Occipital lobe (tissue), 2 donors: ENCODE results near the gene PDCD11. TPM values are rescaled to one million over a fixed set of nuclear protein-coding genes. Genes with fewer than 3 reads are reported as not detected.

ENCODE experiments used
- DNase-seq: peaks from one replicate; lab custom pipeline; 2025; lab: John Stamatoyannopoulos, UW
- total RNA-seq: library from RNA; depleted of rRNA; stranded (reverse); fragments of >200 nt; gene quantifications from one replicate; pipeline ENCODE4 v1.2.3, GENCODE V29; 2014

The PDCD11 gene
- total RNA-seq, 1 donor from 2014 or later, result 24.3 TPM

- peak; percentile 30 for DNase-seq
Measured at GRCh38 chr10:103451091-103451813, 54.8 kb downstream of the PDCD11 start.

DNA sequence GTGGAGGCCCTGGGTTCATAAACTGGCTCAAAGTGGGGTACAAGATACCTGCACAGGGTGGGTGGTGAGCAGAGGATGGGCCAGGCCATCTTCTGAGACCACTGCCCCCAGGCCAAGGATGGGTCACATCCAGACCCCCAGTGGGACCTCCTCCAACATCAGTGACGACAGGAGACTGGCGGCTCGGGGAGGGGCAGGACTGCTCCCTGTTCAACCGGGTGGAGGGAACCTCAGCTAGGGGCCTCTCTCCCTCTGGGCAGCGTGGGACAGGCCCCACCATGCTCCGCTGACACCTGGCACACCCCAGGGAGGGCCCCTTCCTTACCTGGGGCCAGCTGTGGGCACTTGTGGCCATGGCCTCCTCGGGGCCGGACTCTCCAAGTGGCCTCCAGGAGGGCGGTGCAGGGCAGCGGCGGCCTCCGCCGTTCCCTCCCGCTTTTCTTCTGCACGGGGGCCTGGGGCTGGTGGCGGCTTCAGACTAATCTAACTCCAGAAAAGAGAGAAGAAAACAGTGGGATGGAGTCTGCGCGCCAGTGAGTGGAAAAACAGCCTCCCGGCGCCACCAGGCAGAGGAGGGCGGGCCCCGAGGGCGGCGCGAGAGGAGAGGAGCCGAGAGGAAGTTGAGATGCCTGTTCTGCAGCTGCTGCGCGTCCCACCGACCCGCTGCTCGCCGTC, 55.5 kb downstream of the PDCD11 start, which contains the start of gene CALHM2:
Gene CALHM2 (minus strand): TSS at position 540 of the 675 bp plus-strand sequence. CDS start 2,429 bp downstream, outside the sequence.
- DNase-seq, result peak; percentile 65

DNA sequence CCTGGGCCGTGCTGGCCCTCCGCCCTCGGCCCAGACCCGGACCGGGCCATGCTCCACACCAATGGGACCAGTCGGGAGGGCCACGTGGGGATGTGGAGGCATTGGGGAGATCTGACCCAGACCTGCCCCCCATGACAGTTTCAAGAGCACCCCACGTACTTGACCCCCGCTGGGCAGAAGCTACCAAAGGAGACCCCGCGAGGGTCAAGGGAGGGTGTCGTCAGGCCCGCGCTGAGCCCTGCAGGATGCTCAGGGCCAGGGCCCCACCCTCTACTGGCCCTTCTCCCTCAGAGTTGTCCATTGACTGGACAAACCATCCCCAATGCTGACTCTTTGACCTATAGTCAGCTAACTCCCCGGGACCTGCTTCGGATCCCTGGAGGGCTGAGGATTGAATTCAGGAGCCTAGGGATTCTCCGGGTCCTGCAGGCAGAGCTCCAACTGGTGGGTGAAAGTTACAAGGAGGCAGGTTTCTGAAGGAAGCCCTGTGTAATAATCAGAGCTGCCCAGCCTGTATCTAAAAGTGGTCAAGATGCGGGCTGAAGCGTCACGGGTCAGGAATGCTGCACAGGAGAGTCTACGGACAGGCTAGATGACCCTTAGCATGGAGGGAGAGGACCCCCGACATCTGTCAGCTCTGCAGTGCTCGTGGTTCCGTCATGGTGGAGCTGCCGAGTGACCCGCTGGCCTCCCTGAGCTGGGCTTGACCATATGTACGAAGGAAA, 56.2 kb downstream of the PDCD11 start:
- no peak for DNase-seq

GRCh38 chr10:103454026-103454425, 57.6 kb downstream of the PDCD11 start:
- no peak for DNase-seq

DNA sequence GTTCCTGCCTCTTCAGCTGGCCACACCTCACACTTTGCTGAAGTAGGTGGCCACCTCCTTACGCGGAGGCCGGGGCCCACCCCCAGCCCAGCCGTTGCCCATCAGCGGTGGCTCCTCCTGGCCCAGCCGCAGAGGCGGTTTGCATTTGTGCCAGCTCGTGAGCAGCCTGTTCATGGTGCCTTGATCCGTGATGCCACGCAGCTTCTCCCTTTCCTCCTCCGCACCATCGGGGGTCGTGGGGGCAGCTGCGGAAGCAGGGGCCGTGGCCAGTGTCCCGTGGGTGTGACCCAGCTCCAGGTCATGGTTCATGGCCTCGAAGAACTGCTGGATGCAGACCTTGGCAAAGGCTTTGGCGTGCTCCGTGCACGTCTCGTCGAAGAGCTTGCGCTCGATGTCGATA, 58.8 kb downstream of the PDCD11 start:
- no peak for DNase-seq

DNA sequence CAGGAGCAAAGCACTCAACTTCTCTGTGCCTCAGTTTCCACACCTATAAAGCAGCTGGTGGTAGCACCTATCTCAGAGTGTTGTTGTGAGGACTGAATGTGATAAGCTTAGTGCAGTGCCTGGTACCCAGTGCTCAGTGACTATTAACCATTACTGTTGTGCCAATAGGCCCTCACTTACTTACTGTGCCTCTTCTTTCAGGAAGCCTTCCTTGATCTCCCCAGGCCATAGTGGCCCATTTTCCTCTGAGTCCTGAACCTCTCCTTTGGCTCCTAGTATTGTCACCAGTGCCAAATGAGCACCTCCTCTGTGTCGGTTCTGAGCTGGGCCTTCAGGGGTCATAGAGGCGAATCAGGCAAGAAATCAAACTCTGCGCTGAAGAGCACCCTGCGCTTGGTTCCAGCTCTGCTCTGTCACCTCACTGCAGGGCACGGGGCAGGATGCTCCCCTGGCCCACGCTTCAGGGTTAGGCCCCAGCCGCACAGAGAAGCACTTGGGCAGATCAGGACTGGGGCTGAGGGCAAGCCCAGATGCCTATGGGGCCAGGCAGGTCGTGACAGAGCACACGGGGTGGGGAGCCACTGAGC, 59.7 kb downstream of the PDCD11 start:
- DNase-seq, result no peak

GRCh38 chr10:103457176-103457712, 60.8 kb downstream of the PDCD11 start:
- DNase-seq, result no peak

- no peak for DNase-seq
Measured at GRCh38 chr10:103457896-103458583, 61.6 kb downstream of the PDCD11 start.

GRCh38 chr10:103458720-103459119, 62.3 kb downstream of the PDCD11 start, which contains the start of gene CALHM1:
Gene CALHM1 (minus strand): TSS chr10:103458900. CDS start chr10:103458751, 149 bp downstream.
- peak; percentile 35 for DNase-seq

DNA sequence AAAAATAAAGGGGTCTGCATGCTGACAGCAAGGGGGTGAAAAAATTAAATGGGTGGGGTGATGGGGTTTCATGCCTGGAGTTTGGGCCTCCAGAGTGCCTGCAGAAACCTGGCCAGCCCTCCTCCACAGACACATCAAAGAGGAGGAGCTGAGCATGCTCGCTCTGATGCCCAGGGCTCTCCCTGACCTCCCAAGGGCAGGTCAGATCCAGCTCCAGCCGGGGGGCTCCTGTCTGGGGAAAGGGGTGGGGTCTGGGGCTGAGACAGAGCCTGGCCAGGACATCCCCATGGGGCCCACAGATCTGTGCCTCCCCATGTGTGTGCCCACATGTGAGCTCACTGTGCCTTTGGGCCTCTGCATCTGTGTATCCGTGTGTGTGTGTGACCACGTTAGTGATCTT, 63.2 kb downstream of the PDCD11 start:
- no peak for DNase-seq

- DNase-seq, result no peak
Measured at GRCh38 chr10:103463499-103463898, 67.1 kb downstream of the PDCD11 start.

- no peak for DNase-seq
Measured at GRCh38 chr10:103465411-103466179, 69.2 kb downstream of the PDCD11 start.

DNA sequence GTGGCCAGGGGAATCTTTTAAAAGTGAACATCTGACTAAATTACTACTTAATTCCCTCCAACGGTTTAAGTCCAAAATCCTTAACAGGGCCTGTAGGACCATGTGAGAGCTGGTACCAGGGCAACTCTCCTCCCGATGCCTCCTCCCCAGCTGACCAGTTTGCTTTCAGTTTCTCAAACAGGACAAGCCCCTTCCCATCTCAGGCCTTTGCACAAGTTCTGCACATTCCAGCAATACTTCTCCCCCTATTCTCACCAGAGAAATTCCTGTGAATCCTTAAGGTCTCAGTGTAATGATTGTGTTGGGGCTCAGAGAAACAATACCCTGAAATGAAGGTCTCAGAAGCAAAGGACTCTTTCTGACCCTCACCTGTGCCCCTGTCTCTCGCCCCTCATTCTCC, 70.3 kb downstream of the PDCD11 start:
- no peak for DNase-seq

DNA sequence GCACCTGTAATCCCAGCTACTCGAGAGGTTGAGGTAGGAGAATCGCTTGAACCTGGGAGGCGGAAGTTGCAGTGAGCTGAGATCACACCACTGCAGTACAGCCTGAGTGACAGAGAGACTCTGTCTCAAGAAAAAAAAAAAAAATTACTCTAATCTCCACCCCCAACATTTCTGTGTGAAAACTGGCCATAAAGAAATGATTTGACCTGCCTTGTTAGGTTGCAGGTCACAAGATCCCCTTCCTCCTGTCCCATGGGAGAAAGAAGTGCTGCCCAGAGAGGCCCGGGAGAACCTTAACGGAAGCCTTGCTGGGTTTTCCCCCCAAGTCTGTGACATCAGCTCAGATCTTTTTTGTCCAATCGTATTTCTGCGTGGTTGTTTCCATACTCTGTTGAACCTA, 71.0 kb downstream of the PDCD11 start:
- DNase-seq, result no peak

- DNase-seq, result no peak
Measured at GRCh38 chr10:103469201-103469600, 72.8 kb downstream of the PDCD11 start.

DNA sequence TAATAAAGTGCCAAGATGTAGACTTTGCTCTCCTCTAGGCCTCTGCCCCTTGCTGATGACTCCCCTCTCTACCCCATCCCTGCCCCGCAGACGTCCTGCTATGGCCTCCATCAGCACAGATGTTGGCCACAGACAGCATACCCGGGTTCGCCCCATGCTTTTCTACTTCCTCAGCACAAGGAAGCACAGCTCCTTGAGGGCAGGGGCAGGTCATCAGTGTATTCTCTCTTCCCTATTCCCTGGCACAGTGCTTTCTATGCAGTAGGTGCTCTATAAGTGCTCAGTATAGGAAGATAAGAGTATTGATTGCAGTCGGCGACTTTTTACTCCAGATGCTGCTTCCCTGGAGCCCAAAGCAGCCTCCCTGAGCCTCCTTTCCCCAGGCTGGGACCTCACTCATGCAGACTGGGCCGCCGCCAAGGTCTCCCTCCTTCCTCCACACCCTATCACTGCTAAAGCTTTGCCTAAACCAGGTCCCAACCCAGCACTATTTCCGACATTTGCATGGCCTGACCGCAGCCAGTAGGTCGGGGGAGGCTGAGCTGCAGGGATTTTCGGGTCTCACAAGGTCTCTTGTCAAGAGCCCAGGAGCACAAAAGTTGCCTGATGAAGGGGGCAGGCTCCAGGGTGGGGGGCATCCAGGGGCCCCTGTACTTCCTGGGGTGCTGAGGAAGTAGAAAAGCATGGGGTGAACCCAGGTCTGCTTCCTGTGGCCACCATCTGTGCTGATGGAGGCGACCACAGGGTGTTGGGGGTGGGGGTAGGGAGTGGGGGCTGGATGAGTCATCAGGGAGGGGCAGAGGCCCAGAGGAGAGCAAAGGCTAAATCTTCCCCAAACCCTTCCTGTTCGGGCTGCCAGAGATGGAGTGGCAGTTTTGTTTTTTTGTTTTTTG, 74.6 kb downstream of the PDCD11 start:
- DNase-seq, result no peak

DNA sequence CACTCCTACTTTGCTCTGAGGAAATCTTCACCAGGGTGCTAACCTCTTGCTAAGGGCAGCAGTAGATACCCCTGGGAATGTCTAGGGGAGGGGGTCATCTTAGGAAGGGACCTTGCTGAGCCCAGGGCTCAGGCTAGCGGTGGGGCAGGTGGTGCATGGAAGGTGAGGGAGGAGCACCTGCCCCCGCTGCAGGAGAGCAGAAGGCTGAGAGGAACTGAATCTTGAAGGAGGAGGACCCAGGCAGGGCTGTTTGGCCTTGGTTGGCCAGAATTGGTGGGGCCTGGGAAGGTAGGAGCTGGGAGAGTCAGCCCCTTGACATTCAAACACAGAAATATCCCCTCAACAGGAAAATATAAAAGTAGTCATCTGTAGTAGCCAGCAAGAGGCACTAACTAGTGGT, 75.6 kb downstream of the PDCD11 start:
- no peak for DNase-seq

- no peak for DNase-seq
Measured at GRCh38 chr10:103473261-103473671, 76.8 kb downstream of the PDCD11 start.

GRCh38 chr10:103474077-103474476, 77.7 kb downstream of the PDCD11 start:
- no peak for DNase-seq
